HG03558 (cell line): ENCODE results near the gene EGR4.
"Not testable (repeated sequence)": the region's sequence is repeated elsewhere in the genome, so short reads cannot be mapped to it uniquely, and the experiment has no call there.

Source experiments
- ATAC-seq: cut with Tn5 transposase; IDR thresholded peaks from one replicate; pipeline ENCODE4 v1.9.1; 2021; ENCODE audit warnings: moderate number of reproducible peaks; ENCODE audit not compliant: unreplicated experiment; ENCODE audit errors: extremely low read depth

Gene EGR4

DNA sequence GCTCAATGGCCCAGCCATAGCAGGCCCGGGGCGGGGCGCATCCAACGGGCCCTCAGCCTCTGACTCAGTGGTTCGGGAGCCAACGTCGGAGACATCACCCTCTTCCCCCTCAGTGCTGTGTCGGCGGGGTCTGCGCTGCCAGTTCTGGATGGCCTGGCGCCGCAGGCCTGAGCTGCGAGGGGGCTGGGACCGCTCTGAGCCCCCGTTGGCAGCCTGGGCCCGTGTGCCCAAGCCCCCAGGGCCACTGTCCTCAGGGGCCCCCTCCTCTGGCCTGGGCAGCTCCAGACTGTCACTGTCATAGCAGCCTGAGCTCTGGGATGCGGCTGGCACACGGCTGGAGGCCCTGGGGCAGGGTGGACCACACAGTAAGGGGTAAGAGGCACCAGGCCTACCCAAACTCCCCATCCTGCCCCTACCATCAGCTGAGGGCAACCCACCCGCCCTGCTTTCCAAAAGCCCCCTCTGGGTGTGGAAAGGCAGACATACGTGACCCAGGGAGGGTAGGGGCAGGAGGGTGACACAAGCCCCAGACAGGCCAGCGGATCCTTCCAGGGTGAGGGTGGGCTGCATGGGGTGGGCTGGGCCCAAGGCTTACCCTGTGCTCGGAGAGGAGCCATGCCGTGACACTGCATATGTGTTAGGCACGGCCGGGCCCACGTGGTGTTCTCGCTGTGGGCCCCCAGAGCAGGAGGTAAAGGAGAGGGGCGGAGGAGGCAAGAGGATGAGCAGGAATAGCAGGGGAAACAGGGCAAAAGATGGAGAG is 27.9 kb downstream of the EGR4 start:
- ATAC-seq, result no peak

DNA sequence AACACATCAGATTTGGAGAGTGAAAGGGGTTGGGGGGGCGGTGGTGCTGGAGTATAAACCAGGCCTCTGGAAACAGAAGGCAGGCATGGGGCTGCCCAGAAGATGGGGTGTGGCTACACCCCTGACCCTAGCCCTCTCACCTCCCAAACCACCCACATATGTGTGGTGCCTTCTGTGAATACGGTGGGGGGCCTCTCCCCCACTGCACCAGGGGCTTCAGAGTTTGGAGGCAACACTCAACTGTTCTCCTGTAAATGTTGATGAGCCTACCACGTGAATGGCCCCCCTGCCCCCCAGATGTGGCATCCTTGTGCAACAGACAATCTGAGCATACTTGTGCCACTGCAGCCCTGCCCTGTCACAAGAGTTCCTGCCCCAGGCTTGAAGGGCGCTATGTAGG is 28.6 kb downstream of the EGR4 start:
- ATAC-seq, result no peak

DNA sequence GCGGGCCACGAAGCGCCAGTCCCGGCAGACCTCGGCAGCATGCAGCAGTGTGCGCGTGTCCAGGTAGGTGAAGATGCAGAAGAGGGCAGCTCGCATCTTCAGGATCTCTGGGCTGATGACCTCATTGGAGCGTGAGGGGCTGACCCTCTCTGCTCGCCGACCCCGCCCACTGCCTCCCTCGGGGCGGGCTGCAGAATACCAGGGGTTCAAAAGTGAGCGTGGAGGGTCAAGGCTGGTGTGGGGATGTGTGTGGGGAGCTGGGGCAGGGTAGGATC is 29.1 kb downstream of the EGR4 start:
- no peak for ATAC-seq

DNA sequence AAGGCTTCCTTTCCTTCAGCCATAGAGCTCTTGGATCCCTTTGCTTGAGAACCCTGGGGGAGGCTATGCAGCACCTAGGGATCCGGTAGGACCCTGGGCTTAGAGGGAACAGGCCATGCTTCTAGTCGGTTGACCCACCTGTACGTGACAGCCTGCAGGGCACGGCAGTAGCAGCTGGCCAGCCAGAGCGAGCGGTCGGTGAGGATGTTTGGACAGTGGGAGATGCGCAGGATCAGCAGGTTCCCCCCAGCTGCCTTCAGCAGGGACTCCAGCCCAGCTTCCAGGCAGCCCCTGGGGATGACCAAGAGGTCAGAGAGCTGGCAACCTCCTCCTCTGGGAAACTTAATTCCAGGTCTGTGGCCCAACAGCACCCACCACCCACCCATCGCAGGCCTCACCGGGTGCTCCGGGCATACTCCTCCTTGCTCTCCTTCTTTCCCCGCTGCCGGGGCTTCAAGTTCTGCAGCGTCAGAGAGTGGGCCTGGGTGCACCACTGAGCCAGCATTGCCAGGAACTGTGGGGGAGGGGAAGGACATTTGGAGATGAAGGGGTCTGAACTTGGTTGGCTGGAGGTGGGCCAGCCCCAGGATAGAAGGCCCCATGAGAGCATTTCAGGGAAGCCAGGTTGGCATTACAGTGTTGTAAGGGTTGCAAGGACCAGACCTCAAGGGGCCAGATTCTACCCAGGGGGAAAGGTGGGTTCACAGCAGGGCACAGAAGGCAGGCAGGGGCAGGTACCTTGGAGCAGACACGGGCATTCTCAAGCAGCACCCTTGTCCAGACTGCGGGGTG is 29.6 kb downstream of the EGR4 start:
- ATAC-seq, result no peak

DNA sequence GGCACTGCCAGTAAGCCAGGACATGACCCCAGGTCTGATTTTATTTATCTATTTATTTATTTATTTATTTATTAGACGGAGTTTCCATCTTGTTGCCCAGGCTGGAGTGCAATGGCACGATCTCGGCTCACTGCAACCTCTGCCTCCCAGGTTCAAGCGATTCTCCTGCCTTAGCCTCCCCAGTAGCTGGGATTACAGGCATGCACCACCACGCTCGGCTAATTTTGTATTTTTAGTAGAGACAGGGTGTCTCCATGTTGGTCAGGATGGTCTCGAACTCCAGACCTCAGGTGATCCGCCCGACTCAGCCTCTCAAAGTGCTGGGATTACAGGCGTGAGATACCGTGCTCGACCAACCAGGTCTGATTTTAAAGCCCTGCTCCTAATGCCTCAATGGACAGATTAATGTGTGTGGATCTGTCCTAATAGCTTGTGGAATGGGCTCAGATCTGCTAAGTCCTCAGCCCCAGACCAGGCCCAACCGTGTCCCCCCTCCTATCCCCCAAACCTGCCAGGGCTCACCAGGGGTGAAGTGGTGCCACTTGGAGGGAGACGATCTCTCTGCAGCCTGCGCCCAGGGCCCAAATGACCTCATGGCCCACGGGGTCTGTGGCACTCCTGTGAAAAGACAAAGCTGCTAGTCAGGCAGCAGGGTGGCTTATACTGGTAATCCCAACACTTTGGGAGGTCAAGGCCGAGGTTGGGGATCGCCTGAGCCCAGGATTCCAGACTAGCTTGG is 30.5 kb downstream of the EGR4 start:
- ATAC-seq, result not testable (repeated sequence)

DNA sequence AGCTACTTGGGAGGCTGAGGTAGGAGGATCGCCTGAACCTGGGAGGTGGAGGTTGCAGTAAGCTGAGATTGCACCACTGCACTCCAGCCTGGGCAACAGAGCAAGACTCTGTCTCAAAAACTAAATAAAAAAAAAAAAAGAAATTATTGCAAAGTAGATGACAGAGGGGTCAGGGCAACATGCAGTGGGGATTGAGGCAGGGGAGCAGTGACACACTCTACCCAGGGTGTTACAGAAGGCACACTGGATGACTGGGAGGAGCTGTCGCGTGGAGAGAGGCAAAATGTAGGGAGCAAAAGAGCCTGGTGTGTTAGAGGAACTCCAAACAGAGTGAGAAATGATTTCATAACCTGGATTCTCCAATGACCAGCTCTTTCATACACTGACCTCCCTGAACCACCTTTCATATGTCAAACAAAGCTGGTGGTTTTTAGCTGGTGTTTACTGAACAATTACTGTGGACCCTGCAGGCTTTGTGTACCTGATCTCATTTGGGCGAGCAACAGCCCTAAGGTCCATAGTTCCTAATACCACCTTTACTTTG is 31.2 kb downstream of the EGR4 start:
- ATAC-seq, result no peak

DNA sequence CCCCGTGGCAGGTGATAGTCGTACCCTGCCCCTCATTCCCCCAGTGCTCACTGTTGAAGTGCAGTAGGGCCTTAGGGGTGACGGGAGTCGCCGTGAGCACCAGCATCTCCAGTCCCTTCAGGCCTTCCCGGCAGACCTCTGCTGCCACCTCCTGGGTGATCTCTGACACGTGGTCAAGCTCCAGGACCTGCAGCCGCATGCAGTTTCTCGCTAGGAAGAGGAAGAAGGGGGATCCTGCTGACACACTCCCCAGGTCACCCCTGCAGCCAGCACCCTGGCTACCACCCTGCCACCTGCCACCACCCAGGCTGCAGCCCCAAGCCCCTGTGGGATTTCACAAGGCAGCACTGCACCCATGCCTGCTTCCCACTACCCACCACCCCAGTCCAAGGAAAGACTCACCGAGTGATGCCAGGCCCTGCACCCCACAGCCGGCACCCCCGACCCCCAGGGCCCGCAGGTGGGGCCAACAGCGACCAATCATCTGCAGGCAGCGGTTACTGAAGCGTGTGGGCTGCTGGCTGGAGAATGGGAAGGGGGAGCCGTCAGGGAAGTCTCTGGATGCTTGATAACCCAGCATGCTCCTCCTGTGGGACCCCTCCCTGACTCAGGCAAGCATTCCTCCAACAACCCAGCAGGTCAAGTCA is 32.9 kb downstream of the EGR4 start:
- ATAC-seq, result no peak

DNA sequence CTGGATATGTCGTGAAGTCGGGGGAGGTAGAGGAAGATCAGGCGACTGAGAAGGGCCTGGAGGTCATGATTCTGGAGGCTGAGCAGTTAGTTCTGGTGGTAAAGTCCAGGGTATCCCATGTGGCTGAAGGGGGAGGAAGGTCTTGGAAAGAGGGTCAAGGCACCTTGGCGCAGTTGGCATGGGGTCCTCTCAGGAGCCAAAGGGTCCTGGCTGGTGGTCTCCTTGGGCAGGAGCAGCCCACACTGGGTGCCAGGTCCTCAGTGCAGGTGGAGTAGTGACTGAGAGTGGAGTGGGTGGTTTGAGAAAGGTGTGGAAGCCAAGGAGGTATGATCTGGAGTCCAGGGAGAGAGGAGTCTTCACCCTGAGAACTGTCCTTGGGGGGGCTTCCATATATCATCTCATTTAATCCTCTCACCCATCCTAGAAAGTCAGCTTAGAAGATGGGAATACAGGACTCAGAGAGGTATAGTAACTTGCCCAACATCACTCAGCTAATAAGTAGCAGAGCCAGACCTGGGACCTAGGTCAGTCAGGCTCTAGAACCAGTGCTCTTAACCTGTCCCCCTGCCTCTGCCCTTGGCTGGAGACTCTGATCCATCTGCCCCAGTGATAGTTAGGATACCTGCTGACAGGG is 33.5 kb downstream of the EGR4 start:
- no peak for ATAC-seq

DNA sequence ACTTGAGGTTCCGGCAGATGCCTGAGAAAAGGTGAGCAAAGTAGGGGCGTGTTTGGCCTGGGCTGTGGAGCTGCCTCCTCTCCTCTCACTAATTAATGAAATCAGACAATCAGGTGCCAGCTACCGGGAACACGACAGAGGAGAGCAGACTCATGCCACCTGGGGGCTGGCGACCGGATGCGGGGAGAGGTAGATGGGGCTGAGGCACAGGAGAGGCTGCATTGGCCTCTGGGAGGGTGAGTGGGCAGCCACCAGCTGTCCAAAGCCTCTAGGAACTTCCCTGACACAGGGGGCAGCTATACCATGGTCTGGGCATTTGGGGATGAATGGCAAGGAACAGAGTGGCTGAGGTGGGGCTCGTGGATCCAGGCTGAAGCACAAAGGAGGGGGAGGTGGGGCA is 34.1 kb downstream of the EGR4 start:
- ATAC-seq, result no peak

DNA sequence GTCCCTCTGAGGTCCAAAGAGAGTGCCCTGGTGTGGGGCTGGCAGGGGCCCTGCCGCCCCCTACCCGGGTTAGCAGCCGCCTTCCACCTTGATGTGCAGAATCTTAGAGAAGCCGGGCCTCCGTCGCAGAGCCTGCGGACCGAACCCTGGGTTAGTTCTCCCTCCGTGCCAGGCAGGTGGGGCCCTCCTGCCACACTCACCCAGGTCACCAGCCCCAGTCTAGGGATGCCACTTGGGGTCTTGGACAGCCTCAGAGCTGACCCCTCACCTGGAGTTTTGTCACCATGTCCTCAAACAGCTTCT is 34.5 kb downstream of the EGR4 start:
- ATAC-seq, result no peak

DNA sequence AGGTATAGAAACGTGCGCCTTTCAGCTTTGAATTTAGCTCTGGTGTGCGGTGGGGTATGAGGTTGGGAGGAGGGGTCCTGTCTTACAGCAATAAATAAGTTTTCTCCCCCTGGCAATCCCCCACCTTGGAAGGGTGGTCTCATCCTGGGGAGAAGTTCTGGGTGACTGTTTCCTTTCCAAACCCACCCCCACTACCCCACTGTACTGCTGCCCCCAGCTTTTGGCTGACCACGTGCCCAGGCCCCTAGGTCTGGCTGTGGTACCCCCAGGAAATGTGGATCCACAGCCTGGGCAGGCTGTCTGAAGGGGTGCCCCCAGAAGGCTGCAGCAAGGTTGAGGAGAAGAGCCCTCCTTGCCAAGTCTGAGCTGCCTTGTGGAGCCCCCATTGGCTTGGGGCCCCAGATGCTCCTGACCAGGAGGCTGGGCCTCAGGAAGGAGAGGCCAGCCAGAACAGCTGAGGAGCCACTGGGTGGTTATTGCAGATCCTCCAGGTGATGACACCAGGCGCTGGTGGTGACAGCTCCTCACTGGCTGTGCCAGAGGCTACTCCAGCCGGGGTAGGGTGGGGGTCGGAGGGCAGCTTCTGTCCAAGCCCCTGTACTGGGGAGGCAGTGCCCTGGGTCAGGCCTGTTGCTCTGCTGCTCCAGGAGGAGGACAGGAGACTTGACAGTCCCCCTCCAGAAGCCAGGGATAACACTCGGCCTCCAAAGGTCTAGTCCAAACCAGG is 35.0 kb downstream of the EGR4 start:
- ATAC-seq, result no peak

DNA sequence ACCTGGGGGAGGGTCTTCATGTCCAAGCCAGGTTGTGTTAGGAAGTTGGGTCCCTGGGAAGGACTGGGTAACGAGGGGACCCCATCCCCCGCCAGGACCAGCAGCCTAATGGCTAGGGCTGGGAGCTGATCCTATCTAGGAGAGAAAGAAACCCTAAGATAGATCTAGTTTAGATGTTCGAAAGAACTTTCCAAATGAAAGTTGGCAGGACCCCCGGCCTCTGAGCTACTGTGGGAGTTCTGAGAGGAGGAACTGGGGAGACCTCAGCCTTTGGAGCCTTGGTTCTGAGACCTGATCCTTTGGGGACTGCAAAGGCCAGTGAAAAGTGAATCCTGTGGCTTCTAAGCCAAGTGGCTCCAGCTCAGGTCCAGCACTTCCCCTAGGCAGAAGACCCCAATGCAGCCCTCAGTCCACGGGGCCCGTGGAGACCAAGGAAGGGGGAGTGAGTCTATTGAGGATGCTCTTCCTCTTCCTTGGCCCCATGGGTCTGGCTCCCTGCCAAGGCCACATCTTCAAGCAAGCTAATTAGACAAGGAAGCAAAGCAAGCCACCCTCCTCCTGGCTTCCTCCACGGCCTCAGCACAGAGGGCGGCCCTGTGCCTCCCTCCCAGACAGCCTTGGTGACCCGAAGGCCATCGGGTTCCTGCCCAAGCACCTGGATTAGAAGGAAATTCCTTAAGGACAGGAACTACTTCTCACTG is 35.8 kb downstream of the EGR4 start:
- ATAC-seq, result no peak

DNA sequence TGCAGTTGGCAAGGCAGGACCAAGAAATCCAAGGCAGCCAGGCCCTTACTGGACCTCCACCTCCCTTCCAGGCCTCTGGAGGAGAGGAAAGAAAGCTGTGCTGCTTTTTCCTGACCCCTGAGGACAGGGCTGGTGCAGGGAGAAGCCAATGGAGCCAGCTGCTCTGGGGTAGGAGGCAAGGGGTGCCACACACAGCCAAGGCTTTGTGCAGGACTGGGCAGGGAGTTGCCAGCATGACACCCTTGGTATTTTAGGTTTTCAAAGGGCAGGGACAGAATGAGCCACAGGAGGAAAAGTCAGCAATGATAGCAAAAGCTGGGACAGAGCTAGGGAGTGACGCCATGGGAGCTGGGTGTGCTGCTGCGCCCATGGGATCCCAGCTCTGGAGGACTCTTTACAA is 36.3 kb downstream of the EGR4 start:
- ATAC-seq, result no peak

DNA sequence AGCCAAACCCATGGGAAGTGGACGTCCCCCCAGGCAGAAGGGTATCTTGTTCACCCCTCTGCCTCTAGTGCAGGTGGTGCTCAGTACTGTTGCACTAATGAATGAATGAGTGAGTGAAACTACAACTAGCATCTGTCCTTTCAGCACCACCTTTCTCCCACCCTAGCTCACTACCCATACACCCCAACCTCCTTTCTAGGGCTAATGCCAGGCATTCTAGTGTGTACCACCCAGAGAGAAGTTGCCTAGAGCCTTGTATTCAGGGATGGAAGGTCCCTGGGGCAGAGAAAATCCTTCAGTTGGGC is 36.8 kb downstream of the EGR4 start:
- no peak for ATAC-seq

DNA sequence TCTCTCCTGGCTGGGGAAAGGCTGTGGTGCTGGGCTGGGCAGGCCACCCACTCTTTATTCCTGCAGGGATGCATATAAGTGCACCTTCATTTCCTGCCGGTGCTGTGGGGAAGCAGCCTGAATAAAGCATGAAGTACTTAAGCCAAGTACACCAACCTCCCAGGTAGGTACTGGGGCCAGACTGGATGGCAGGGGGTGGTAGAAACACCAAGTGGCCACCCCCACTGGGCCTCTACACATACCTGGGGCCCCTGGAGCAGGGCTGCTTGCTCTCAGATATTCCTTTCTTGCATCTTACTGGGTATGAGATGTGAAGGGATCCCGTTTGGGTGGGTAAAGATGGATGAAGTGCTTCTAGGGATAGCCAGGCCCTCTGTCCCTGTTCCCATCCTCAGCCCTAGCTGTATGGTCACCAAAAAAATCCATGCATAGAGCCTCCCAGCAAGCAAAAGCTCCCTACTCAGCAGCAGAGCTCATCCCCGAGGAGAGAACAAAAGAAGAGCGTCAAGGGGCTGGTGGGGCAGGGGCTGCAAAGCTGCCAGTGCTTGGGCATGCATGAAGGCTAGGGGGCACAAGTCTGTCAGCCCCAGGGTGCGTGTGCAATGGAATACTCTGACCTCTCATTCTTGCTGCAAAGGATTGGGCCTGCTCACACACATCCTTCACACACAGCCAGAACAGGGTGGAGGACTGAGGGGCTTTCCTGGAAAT is 37.3 kb downstream of the EGR4 start:
- no peak for ATAC-seq

DNA sequence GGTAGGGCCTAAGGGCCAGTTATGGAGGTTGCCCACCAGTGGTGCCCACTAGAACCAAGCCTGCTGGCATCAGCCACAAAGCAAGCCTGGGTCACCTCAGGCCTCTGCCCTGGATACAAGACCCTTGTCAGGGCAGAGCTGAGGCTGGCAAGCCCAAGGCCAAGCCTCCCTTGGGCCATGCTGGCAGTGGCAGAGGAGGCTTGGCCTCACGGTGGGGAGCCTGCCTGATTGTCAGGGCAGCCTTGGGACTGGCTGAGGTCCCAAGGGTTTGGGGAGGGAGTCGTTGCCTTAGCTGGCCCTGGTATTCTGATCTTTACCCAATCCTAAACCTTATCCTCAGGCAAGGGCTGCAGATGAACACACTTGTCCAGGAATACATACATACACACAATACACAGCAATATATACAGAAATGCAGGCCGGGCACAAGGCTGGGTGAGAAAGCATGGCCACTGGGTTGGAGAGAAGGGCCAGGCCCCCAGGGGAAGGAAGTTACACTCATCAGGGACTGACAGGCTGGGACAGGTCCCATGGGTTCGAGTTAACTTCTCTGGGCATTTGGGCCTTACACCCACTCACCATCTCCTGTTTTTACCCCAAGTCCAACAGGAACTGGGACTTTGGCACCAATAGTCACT is 38.2 kb downstream of the EGR4 start:
- no peak for ATAC-seq

DNA sequence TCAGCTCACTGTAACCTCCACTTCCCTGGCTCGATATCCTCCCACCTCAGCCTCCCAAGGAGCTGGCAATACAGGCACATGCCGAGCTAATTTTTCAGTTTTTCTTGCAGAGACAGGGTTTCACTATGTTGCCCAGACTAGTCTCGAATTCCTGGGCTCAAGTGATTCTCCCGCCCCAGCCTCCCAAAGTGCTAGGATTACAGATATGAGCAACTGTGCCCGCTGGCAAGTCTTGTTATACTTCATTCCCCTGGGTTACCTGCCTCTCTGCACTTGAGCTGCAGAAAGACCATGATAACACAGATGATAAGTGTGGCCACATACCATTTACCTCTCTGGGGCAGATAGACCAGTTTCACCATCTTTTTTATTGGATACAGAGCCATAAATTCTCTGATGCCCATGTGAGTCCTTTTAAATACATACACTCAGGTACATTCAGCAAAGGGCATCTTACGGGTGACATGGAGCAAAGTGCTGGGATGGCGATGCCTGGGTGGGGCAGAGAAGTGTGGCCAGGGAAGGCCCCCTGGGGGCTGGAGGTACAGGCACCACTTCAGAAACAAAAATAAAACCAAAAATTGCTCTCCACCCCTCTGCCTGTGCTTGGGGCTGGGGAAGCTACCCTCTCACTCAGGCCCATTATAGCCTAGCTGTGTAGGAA is 38.9 kb downstream of the EGR4 start:
- no peak for ATAC-seq

DNA sequence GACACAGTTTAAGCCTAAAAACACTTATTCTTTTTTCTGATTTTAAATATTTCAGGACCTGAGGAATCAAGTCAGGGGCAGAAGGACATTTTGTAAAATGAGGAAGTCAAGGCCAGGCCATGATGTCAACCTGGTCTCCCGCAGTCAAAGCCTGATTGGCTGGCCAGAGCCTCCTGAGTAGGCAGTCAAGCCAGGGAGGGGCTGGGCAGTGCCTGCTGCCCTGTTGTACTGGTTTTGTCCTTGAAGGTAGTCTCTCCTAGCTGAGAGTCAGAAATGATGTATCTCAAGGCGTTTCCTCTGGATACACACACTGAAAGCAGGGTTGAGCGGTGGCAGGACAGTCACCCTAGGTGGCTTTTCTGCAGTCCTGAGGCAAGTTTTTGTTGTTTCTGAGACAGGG is 39.4 kb downstream of the EGR4 start:
- no peak for ATAC-seq
